ENCODE results near the gene TXNIP. TPM values are rescaled to one million over a fixed set of nuclear protein-coding genes. Genes with fewer than 3 reads are reported as not detected.

TXNIP gene
- polyA plus RNA-seq, 1 experiment: 212 TPM

GRCh38 chr1:146010126-146010738 is 13.9 kb upstream of the TXNIP start:
- POLR2A ChIA-PET: no interaction called here
- H3K4me3 ChIP-seq (ENCODE audit: low read depth, low read length): no peak overlapping the region
- no peaks in the 10 kb centered on the region for H3K36me3 ChIP-seq (ENCODE audit: control insufficient read depth, insufficient read depth, low read length)
- no peak for DNase-seq (ENCODE audit: low read depth)
- TF ChIP-seq CTCF (IDR thresholded peaks at IDR 0.05; ENCODE audit: insufficient read depth, low read depth, low read length): no peak
- CTCF ChIA-PET: interaction anchor here (2.2 to 9.8 kb wide), 4 partner anchors 13 to 165 kb away, joined by 5 to 171 read pairs (median 28); partner anchors contain the start of gene NUDT17
- no peaks in the 10 kb centered on the region for H3K27me3 ChIP-seq (ENCODE audit: control insufficient read depth, insufficient read depth, low read length)

GRCh38 chr1:146007489-146008133 is 11.2 kb upstream of the TXNIP start:
- no peak for TF ChIP-seq CTCF (IDR thresholded peaks at IDR 0.05; ENCODE audit: insufficient read depth, low read depth, low read length)
- CTCF ChIA-PET: interaction anchor here (0.6 to 9.8 kb wide), 15 partner anchors 9 to 163 kb away, joined by 3 to 171 read pairs (median 5); partner anchors contain the start of genes ANKRD34A, ANKRD35, HJV and NUDT17
- POLR2A ChIA-PET: interaction anchor here (1.0 kb wide), 1 partner anchor 28 kb away, joined by 3 read pairs; no protein-coding TSS in a partner anchor
- H3K36me3 ChIP-seq (ENCODE audit: control insufficient read depth, insufficient read depth, low read length): no peaks in the 10 kb centered on the region
- no peak overlapping the region for H3K4me3 ChIP-seq (ENCODE audit: low read depth, low read length)
- DNase-seq (ENCODE audit: low read depth): no peak
- no peaks in the 10 kb centered on the region for H3K27me3 ChIP-seq (ENCODE audit: control insufficient read depth, insufficient read depth, low read length)

DNA sequence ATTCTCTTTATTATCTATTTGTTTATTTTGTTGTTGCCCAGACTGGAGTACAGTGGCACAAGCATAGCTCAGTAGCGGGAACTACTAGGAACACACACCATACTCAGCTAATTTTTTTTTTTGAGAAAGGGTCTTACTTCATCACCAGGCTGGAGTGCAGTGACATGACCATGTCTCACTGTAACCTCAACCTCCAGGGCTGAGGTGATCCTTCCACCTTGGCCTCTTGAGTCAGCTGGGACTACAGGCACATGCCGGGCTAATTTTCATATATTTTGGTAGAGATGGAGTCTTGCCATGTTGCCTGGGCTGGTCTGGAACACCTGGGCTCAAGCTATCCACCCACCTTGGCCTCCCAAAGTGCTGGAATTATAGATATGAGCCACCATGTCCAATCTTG is 5.3 kb upstream of the TXNIP start:
- CTCF ChIA-PET: interaction anchor here (0.9 to 3.1 kb wide), 3 partner anchors 8 to 26 kb away, joined by 3 to 18 read pairs (median 6); no protein-coding TSS in a partner anchor
- POLR2A ChIA-PET: interaction anchor here (0.6 kb wide), 1 partner anchor 29 kb away, joined by 3 read pairs; no protein-coding TSS in a partner anchor
- H3K27me3 ChIP-seq (ENCODE audit: control insufficient read depth, insufficient read depth, low read length): no peaks in the 10 kb centered on the region
- no peaks in the 10 kb centered on the region for H3K36me3 ChIP-seq (ENCODE audit: control insufficient read depth, insufficient read depth, low read length)
- H3K4me3 ChIP-seq (ENCODE audit: low read depth, low read length): no peak overlapping the region
- TF ChIP-seq CTCF (IDR thresholded peaks at IDR 0.05; ENCODE audit: insufficient read depth, low read depth, low read length): no peak
- DNase-seq (ENCODE audit: low read depth): no peak

- H3K36me3 ChIP-seq (ENCODE audit: control insufficient read depth, insufficient read depth, low read length): peaks cover 2% of the 10 kb centered on the region
- CTCF ChIA-PET: interaction anchor here (2.6 kb wide), 1 partner anchor 7 kb away, joined by 14 read pairs; no protein-coding TSS in a partner anchor
- no peaks in the 10 kb centered on the region for H3K27me3 ChIP-seq (ENCODE audit: control insufficient read depth, insufficient read depth, low read length)
- TF ChIP-seq CTCF (IDR thresholded peaks at IDR 0.05; ENCODE audit: insufficient read depth, low read depth, low read length): no peak
- no peak overlapping the region for H3K4me3 ChIP-seq (ENCODE audit: low read depth, low read length)
- POLR2A ChIA-PET: no interaction called here
- no peak for DNase-seq (ENCODE audit: low read depth)
Observed at GRCh38 chr1:145999321-146000024, 3.1 kb upstream of the TXNIP start.

- CTCF ChIA-PET: interaction anchor here (0.9 to 12.4 kb wide), 3 partner anchors 9 to 20 kb away, joined by 5 to 117 read pairs (median 14); no protein-coding TSS in a partner anchor
- no peak for DNase-seq (ENCODE audit: low read depth)
- H3K36me3 ChIP-seq (ENCODE audit: control insufficient read depth, insufficient read depth, low read length): peaks cover 18% of the 10 kb centered on the region
- H3K27me3 ChIP-seq (ENCODE audit: control insufficient read depth, insufficient read depth, low read length): no peaks in the 10 kb centered on the region
- TF ChIP-seq CTCF (IDR thresholded peaks at IDR 0.05; ENCODE audit: insufficient read depth, low read depth, low read length): no peak
- POLR2A ChIA-PET: interaction anchor here (1.0 kb wide), 1 partner anchor 18 kb away, joined by 3 read pairs; no protein-coding TSS in a partner anchor
- no peak overlapping the region for H3K4me3 ChIP-seq (ENCODE audit: low read depth, low read length)
Observed at GRCh38 chr1:145997718-145998023, 1.3 kb upstream of the TXNIP start.
